H1 (cell line): ENCODE results near the gene MACROH2A1.

Source experiments
- CBX8 ChIP-seq: fragments of 300-800, 300-1000 bp; sonication (generic); IDR thresholded peaks from 2 replicates; pipeline ENCODE4 v1.7.1; 2016; ENCODE audit warnings: low read depth, low read length, borderline replicate concordance
- CTCF ChIP-seq, 3 experiments: IDR thresholded peaks; 1 replicate in 2 of 3; 2 replicates in 1 of 3; pipeline versions ENCODE4 v1.5.1 to v1.6.1; 2011; ENCODE audit warnings: low read length in 3 of 3, mild to moderate bottlenecking in 3 of 3, inconsistent platforms in 2 of 3, low read depth in 1 of 3, moderate library complexity in 1 of 3; ENCODE audit not compliant: insufficient read depth in 1 of 3; ENCODE audit errors: control extremely low read depth in 1 of 3
- NANOG ChIP-seq: IDR thresholded peaks from 2 replicates; pipeline ENCODE4 v1.6.1; 2011; ENCODE audit warnings: low read length, low read depth, mild to moderate bottlenecking, inconsistent platforms; ENCODE audit not compliant: insufficient read depth, poor library complexity, severe bottlenecking
- RFX5 ChIP-seq: IDR thresholded peaks from 2 replicates; pipeline ENCODE4 v1.6.1; 2011; ENCODE audit warnings: low read depth, low read length, improper control_type of control experiment, borderline replicate concordance
- SRF ChIP-seq: IDR thresholded peaks from 2 replicates; pipeline ENCODE4 v1.6.1; 2011; ENCODE audit warnings: mild to moderate bottlenecking, low read depth, low read length, moderate library complexity

- TF ChIP-seq SRF (no peak), NANOG (no peak), CTCF (IDR thresholded peaks at IDR 0.05; ENCODE audit: control extremely low read depth in 1 of 3, insufficient read depth in 1 of 3, low read depth in 1 of 3, low read length in 3 of 3) (no peak), RFX5 (no peak), CBX8 (no peak)
Measured at GRCh38 chr5:135313946-135314345, 85.1 kb downstream of the MACROH2A1 start.
